GM19240 (cell line): ENCODE measurements around the gene SHISA6.
"Not testable (repeated sequence)": the region's sequence is repeated elsewhere in the genome, so short reads cannot be mapped to it uniquely, and the experiment has no call there.

Experiments
- DNase-seq: peaks from one replicate; pipeline ENCODE4 v3.0.0; 2011; ENCODE audit warnings: low spot score; ENCODE audit not compliant: insufficient read length

Gene SHISA6

GRCh38 chr17:11302401-11303186, 61.6 kb downstream of the SHISA6 start:
- no peak for DNase-seq

GRCh38 chr17:11303773-11304394, 62.9 kb downstream of the SHISA6 start:
- DNase-seq = no peak

- no peak for DNase-seq
These were observed 63.6 kb downstream of the SHISA6 start for GRCh38 chr17:11304568-11304967.

GRCh38 chr17:11305524-11305923, 64.5 kb downstream of the SHISA6 start:
- no peak for DNase-seq

DNA sequence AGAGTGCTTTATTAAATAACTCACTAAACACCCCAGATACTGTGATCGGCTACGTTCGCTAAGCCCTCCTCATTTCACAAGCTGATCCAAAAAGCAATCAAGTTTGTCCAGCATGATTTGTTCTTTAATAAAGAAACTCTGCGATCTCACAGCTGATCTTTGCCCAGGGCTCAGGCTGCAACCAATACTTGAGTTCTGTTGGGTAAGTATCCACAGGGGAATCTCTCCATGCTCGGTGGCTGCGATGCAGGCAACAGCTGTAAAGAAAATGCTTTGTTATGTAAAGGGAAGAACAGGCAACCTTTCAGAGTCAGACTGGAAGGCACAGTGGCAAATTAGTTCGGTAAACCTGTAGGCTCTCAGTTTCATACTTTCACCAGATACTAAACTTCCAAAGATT, 67.5 kb downstream of the SHISA6 start:
- DNase-seq = no peak

DNA sequence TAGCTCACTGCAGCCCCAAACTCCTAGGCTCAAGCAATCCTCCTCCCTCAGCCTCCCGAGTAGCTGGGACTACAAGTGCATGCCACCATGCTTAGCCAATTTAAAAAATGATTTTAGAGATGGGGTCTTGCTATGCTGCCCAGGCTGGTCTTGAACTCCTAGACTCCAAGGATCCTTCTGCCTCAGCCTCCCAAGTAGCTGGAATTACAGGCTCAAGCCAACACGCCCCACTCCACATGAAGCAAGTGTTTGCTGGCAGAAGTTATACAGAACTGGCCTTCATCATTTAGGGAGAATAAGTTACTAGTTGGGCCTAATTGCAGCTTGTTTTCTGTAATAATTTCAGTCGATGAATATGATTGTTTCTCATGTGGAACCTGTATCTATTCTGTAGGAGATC, 68.0 kb downstream of the SHISA6 start:
- DNase-seq = no peak

- DNase-seq = no peak
These were observed 68.8 kb downstream of the SHISA6 start for GRCh38 chr17:11309850-11310249.

GRCh38 chr17:11316451-11316850, 75.4 kb downstream of the SHISA6 start:
- not testable (repeated sequence) for DNase-seq

- DNase-seq = no peak
These were observed 77.2 kb downstream of the SHISA6 start for GRCh38 chr17:11318207-11318606.

GRCh38 chr17:11319894-11320293, 78.9 kb downstream of the SHISA6 start:
- DNase-seq = no peak

DNA sequence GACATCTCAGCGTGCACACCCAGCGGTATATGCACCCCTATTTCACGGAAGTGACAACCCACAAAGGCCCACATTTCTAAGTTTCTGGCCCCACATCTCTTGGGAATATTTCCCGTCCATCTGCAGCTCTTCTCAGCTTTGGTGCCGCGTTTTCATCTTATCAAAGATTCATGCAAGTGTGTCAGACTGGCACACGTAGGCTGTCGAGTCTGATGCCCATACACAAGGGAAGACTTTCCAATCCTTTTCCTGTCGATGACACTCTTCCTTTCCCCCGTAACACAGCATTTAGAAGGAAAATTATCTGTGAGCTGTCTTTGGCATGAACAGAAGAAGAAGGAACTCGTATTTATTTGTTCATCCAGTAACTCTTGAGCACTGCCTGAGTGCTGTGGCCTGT, 83.0 kb downstream of the SHISA6 start:
- DNase-seq = no peak

DNA sequence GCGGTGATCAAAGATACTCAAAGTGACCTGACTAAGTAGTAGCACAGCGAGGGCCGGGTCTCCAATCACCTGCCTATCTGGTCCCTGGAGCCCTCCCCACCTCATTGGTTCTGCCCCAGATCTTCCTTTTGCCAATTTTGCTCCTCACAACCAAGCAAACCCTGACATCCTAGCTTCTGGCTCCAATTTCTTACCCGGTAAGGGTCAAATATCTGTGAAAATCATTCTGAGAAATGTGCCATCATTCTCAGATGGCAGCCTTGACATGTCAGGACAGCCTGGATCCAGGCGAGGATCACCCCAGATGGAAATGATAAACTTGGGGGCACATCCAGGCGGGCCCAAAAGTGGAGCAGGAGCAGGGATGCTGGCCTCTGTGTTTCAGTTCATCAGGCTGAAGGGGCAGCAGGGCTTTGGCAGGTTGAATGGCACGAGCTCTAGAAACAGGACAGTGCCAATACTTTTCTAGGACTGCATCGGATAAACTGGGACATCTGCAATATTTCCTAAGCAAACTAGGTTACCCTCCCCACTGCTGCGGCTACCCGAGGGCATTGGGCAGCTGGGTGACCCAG, 83.9 kb downstream of the SHISA6 start:
- no peak for DNase-seq

- DNase-seq = no peak
These were observed 85.5 kb downstream of the SHISA6 start for GRCh38 chr17:11326492-11326891.

- no peak for DNase-seq
These were observed 87.8 kb downstream of the SHISA6 start for GRCh38 chr17:11328770-11329169.

DNA sequence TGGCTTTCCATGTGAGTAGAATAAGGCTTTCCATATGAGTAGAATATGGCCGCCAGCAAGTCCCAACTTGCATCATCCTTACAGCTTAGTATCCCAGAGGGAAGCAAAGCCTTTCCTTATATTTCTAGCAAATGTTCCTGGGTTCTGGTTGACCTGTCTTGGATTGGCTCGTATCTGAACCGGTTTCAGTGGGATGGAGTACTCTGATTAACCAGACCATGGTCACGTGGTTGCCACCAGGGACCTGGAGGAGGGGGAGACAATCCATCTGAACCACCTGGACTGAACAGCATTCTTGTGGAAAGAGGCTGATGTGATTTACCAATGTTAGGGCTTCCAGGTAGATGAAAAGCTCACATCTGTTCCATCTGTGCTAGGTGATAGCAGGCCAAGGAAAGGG, 89.0 kb downstream of the SHISA6 start:
- DNase-seq = no peak

- DNase-seq = no peak
These were observed 89.8 kb downstream of the SHISA6 start for GRCh38 chr17:11330826-11331225.

GRCh38 chr17:11331547-11332513, 90.8 kb downstream of the SHISA6 start:
- no peak for DNase-seq

DNA sequence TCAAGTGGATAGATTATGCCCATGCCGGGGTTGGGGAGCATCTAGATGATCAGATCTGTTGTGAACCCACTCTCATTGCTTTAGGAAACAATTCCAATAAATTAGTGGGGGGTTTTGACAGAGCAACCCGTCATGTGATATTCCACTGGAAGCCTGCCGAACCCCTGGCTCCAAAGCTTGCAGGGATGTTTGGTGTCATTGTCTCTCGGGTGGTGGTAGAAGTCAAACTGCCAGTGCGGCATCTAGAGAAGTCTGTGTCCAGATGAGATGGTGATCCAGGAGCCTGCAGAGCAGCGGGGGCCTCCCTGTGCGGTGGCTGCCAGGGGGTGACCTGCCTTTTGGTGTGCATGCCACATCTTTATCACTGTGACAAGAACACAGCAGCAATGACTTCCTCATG, 91.7 kb downstream of the SHISA6 start:
- DNase-seq = no peak

GRCh38 chr17:11334493-11334892, 93.5 kb downstream of the SHISA6 start:
- DNase-seq = no peak

DNA sequence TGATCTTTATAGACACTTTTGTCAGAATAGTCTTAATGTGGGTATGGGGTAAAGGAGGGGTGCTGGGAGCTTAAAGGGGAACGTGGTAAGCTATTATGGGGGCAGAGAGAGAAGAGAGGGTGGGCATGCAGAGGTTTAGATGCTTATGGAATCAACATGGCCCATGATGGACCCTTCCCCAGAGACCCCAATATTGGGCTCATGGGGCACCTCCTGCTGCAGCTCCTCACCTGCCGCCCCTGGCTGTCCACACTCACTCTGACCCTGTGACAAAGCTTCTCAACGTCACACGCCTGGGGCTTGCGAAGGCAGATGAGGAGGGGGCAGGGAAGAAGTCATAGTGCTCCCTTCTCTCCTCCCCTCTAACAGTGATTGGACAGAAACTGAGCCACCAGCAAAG, 95.3 kb downstream of the SHISA6 start:
- no peak for DNase-seq

DNA sequence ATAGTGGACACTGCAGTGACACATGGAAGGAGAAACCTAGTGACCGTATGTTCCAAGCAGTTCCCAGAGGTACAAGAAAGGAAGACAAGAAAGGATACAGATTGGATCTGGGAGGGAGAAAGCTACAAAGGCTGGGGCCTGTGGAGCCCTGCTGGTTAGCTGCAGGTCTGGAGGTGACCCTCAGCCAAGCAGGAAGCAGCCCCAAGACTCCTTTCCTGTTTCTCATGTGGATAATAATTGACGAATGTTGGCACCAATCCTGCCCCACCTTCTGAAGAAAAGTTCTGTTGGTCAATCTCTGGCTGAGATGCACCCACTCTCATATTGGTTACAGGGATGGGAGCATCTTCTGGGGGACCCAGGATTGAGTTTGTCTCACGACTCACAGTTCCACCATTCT, 99.8 kb downstream of the SHISA6 start:
- no peak for DNase-seq

GRCh38 chr17:11342138-11342537, 101.1 kb downstream of the SHISA6 start:
- DNase-seq = no peak
